Thyroid gland (tissue), 4 donors: ENCODE measurements around the gene GNAQ.

Experiments
- CTCF ChIP-seq, 6 experiments: fragments of 200-600 bp in 3 of 6; fragments of 450-650 bp in 3 of 6; sonication (generic) in 3 of 6; IDR thresholded peaks; one replicate each; pipeline ENCODE4 v1.5.1; 2016 to 2019; ENCODE audit warnings: antibody characterized with exemption in 6 of 6, mild to moderate bottlenecking in 2 of 6, inconsistent platforms in 1 of 6, moderate library complexity in 1 of 6
- POLR2A ChIP-seq, 2 donors: fragments of 450-650 bp; IDR thresholded peaks; one replicate each; pipeline ENCODE4 v1.6.1; 2017; ENCODE audit warnings: antibody characterized with exemption in 2 of 2, mild to moderate bottlenecking in 2 of 2, moderate library complexity in 1 of 2

GRCh38 chr9:78053627-78054026 lies 22.0 kb upstream of the GNAQ start:
- TF ChIP-seq CTCF (IDR thresholded peaks at IDR 0.05) (no peak), POLR2A (IDR thresholded peaks at IDR 0.05) (no peak)
